HG02798 (cell line): ENCODE measurements around the gene FLOT1.
A peak's percentile ranks its signal among the peaks of the same experiment; 100 is the strongest.

ENCODE experiments used
- ATAC-seq: cut with Tn5 transposase; IDR thresholded peaks from one replicate; pipeline ENCODE4 v1.9.1; 2021; ENCODE audit warnings: mild to moderate bottlenecking; ENCODE audit not compliant: unreplicated experiment, poor library complexity

The FLOT1 gene

DNA sequence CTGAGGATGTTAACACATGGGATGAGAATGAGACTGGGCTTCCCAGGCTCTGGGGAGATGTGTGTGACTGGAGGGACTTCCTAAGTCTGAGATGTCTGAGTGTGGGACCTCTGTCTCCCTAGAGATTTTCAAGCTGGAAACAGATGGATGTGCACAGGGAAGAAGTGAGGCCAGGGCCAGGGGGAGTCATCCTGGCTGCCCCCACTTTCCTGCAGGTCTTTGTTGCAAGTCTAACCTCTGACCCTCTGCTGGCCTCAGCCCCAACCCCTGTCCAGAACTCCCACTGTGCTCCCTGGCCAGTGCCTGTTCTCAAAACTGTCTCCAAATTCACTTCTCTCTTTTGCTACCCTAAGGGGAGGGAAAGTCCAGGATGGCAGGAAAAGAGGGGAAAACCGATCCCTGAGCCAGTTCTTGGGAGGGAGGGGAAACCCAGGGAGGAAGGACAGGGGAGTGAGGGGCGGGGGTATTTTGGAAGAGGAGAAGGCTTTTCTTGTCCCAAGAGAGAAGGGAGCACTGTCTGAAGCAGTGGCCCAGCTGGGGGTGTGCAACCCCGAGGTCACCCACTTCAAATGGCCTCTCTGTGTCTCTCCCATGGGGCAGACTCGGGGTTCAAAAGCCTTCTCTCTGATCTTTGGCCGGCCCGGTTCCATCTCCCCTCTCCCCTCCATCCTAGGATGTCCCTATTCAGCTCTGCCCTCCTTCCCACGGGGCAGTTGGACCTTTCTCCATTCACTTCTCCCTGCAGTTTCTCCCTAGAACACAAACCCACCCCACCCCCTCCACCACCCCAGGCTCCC lies 59.1 kb downstream of the FLOT1 start:
- no peak for ATAC-seq

DNA sequence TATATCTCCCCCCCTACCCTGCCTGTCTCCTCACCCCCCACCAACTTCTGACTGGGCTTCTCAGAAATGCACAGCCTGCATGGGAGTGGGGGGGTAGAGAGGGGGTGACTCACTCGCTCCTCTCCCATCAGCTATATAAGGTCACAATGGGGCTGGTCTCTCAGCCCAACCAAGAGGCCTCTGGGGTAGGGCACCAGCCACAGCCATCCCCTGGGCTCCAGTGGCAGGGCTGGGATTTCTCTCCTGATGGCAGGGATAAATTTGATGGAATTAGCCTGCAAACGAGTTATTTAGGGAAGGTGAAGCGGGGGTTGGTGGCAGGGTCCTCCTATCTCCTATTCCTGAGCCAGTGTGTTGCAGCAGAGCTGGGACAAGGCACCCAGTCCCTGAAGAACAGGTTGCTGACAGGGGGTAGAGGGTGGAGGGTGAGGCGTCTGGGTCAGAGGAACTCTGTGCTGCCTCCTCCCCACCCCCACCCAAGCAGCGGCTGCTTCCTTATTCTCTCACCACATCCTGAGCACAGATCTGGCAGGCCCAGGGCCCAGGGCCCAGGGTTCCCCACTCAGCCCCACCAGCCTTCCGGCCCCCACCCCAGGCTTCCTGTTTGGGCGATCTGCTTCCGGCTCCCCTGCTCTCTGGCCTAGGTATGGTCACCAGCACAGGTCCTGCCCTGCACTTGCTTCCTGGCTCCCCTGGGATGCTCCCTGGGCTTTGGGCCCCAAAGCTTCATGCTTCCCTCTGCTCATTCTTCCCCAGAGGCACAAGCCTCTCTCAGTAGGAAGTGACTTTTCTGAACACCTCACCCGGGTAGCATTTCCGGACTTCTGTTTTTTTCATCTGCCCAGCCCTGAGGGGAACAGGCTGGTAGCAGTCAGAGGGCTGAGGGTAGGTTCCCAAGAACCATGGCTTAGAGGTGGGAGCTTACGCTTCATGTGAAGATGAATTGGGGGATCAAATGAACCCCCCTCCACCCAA lies 60.1 kb downstream of the FLOT1 start:
- peak; percentile 41 for ATAC-seq

DNA sequence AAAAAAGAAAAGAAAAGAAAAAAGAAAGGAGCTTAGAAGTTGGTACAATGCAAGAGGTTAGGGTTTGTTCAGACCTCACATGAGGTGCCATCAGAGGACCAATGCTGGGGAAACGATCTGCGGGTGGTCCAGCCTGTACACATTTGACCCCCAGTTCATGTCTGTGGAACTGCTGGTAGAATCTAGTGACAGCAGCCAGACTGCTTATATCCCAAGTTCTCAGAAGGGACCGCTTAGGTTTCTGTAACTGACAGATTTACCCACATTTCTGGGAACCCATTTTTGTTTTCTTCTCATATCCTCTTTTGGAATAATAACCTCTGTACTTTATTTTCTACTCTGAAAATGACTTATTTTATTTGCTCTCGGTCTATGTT lies 60.7 kb downstream of the FLOT1 start:
- ATAC-seq = no peak

DNA sequence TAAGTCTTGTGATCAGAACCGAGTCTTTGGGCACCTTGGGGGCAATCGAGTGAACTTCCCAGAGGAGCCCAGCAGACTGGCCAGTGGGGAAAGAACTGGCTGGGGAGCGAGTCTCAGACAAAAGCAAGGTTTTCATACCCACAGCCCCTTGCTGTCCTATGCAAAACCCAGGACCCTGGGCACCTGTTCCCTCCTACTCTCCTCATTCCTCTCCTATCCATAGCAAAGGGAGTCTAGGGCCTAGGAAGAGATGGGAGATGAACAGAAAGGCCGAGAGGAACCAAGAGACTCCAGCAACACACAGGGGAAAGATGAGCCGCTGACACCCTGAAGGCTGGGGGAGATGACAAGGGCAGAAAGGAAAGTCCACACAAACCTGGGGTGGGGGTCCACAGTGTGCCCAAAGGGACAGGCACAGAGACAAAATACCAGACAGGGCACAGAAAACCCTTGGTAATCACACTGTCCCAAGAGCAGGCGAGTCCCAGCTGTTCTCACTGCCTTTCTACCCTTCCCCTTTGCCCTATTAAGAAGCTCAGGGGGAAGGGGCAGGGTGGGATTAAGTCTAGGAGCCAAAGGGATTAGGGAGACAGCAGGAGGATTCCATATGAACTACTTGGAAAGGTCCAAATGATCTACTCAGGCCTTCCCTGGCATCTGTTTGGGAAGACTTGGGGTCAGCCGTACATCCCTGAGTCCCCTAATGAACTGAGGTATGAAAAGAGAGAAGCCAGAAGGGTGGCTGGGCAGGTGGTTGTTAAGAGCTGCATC lies 62.5 kb downstream of the FLOT1 start:
- ATAC-seq = no peak

DNA sequence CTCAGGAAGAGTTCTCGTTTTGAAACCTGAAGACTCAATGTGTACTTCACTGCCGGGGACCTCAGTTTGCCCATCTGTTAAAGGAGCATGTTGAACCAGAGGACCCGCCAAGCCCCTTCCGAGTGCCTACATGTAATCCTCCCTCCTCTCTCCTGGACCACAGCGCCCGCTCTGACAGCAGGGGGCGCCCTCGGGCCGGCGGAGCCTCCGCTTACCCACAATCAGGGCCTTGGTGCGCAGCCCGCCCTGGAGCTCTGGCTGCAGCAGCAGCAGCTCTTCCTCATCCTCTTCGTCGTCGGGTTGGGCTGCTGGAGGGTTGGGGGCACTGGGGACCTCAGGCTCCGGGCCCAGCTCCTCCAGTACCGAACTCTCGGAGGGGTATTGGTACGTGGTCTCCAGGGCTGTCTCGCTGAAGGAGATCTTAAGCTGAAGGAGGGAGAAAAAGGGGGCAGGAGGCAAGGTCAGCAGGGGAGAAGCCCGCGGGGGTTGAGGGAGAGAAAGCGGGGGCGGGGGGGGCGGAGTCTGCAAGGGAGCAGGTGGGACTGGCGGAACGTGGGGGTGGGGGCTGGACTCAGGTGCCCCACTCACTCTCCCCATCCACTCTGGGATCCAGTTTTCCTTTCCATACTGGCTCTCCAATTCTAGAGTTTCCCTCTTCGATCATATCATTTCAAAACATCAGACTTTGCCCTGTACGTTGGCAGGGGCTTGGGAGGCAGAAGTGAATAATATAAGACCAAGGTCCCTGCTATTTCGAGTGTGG lies 63.3 kb downstream of the FLOT1 start:
- ATAC-seq = peak; percentile 57
